Activated gamma-delta T cell treated with anti-CD3 and anti-CD28 coated beads, Interleukin-2, amount 50 U/mL, for 16 hours (primary cell): Measurements from ENCODE around the gene STARD13.

Source experiments
- DNase-seq: peaks from one replicate; pipeline ENCODE4 v3.0.0-alpha.2; 2020; ENCODE audit warnings: low read depth

The STARD13 gene

DNA sequence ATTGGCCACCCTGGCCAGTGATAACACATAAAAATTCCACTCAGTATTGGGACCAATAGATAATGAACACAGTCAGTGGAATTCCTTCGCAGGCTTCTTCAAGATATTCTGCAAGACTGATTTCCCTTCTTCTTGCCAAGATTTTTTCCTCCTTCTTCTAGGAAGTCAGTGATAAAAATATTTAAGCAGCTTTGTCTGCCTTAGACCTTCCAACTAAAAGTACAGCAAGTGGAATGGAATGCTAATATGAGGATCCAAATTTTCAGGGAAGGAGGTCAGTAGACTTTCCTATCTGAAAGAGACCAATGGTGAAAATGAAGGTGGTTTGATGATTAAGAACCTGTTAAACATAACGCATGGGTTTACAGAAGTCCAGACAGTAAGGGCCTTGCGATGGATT is 9.6 kb downstream of the STARD13 start:
- DNase-seq, result no peak

GRCh38 chr13:33274264-33274663 is 11.3 kb downstream of the STARD13 start:
- no peak for DNase-seq

- DNase-seq, result no peak
Observed at GRCh38 chr13:33272531-33273124, 12.9 kb downstream of the STARD13 start.

- DNase-seq, result no peak
Observed at GRCh38 chr13:33271759-33272158, 13.8 kb downstream of the STARD13 start.

- no peak for DNase-seq
Observed at GRCh38 chr13:33270895-33271538, 14.5 kb downstream of the STARD13 start.

DNA sequence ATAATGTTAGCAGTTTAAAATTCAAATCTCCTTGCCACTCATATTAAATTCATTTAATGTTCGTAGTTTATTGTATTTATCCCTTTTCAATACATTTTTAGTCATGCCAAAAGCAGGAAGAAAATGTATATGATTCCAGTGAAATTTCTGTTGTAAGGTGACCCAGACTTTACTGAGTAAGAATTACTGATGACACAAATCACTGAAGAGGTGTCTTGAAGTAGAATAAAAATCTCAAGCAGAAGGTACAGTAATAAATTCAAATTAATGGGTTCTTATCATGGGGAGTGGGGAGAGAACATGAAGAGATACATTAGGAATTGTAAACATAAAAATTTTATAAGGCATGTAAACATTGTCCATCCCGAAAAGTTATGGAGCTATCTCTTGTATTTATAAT is 19.9 kb downstream of the STARD13 start:
- no peak for DNase-seq

- DNase-seq, result no peak
Observed at GRCh38 chr13:33265133-33265532, 20.4 kb downstream of the STARD13 start.

DNA sequence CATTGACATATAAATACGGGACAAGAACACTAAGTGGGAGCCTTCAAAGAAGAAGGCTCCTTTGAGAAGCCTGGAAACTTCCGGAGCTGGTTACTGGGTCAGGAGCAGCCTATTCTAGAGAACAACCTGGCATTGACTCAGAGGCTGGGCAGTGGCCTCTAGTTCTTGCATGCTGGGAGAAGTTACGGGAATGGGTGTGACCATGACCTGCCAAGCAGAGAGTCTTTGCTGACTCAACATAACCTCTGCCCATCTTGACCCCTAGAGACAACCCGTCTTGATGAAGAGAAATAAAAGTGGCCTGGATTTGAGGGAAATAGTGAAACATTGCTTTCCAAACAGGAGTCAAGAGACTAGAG is 21.0 kb downstream of the STARD13 start:
- no peak for DNase-seq

- DNase-seq, result no peak
Observed at GRCh38 chr13:33263976-33264619, 21.5 kb downstream of the STARD13 start.

DNA sequence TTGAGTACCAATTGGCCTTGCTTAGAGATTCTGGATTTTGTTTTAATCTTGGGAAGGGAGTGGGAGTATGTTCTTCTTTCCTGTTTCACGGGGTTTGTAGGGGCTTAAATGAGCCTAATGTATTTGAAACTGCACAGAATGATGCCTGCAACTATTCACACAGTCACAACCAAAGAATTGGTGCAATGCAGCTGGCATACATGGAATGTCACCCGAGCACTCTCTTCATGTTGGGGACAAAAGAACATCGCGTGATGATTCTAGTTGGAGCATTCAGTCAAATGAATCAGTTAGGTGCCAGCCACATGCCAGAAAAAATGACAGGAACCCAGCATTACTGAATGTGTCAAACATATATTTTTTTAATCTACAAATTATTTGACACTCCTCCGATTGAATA is 22.1 kb downstream of the STARD13 start:
- DNase-seq, result no peak

DNA sequence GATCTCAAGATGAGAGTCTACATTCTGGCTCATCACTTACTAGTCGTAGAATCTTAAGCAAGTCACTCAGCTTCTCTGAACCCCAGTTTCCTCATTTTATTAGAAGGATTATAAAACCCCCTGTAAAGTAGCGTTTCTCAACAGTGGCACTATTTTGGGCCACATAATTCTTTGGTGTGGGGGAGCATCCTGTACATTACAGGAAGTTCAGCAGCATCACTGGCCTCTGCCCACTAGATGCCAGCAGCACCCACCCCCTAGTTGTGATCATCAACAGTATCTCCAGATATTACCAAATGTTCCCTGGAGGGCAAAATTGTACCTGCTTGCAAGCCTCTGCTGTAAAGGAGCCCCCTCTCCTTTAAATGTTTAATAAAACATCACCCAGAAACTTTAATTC is 22.6 kb downstream of the STARD13 start:
- DNase-seq, result no peak

- DNase-seq, result no peak
Observed at GRCh38 chr13:33262594-33262993, 23.0 kb downstream of the STARD13 start.

GRCh38 chr13:33262062-33262487 is 23.5 kb downstream of the STARD13 start:
- no peak for DNase-seq

GRCh38 chr13:33261387-33262061 is 24.0 kb downstream of the STARD13 start:
- DNase-seq, result no peak

DNA sequence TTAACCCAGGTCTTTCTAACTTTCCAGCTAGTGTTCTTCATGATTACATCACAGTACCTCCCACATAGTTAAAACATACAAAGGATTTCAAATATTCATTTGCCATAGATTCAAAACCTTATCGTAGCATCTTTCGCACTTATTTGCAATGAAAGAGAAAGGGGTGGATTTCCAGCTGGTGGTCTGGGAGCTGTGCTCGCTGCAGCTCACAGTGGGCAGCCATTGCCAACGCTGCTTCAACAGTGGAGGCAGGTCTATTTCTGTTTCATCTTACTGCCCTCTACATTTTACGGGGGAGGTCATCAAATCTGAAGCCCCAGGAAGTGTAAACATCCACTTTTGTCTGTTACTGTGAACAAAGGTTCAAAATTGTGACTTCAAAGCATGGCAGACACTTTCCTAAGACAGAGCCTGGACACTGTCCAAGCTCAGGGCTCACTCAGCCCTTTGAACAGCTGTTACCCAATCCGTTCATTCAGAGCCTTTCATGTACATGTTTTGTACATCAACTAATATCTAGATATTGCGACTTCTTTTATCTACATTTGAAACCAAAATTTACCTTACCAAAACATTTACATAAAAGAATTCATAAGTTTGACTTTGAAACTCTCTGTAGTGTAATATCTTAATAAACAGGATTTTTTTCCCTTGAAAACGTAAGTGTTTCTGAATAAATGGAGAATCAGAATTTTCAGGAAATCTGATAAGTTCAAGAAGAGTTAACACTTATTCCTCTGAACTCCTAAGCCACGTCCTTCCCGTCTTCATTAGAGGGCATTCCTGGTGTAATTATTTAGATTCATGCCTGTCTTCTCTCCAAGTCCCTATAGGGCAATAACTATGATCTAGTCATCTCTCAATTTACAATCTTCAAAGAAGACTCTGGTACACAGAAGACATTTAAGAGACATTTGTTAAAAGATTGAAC is 25.1 kb downstream of the STARD13 start:
- DNase-seq, result no peak

- DNase-seq, result no peak
Observed at GRCh38 chr13:33259296-33259695, 26.3 kb downstream of the STARD13 start.

- no peak for DNase-seq
Observed at GRCh38 chr13:33258808-33259193, 26.8 kb downstream of the STARD13 start.

DNA sequence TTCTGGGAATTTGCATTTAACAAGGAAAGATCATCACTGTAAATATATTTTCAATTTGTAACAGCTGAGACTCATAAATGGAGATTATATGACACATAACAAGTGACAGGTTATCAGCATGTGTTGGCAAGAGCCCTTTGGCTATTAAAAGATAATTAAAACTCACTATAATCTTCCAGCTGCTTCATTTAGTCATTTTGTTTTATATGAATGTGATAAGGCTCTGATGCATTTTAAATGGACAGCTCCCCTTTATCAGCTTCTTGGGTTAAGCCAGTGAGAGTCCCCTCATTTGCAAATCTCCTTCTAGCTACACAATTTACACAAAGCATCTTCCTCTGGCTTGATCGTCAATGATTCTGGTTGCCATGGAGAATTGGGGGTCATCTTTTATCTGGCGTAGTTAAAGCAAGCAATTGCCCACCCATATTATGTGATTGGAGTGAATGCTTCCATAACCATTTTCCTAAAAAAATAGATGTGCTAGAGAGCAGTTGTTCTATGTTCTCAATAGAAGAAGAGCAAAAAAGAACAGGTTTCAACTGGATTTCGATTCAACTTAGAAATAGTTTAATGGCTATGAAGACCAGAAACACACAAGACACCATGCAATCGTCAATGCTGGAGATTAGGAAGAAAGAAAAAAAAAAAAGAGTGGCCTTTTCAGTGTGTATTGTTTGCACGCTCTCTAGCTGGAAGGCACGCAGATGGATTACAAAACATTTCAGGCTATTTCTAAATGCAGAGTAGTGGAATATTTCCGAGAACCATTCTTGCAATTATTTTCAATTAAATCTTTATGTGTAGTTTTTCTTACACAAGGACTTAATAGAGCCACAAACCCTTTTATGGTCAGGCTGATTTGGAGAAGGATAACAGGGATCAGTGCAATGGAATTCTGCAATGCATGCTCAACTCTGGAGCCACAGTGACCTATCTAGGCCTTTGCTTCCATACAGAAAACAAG is 27.4 kb downstream of the STARD13 start:
- no peak for DNase-seq

DNA sequence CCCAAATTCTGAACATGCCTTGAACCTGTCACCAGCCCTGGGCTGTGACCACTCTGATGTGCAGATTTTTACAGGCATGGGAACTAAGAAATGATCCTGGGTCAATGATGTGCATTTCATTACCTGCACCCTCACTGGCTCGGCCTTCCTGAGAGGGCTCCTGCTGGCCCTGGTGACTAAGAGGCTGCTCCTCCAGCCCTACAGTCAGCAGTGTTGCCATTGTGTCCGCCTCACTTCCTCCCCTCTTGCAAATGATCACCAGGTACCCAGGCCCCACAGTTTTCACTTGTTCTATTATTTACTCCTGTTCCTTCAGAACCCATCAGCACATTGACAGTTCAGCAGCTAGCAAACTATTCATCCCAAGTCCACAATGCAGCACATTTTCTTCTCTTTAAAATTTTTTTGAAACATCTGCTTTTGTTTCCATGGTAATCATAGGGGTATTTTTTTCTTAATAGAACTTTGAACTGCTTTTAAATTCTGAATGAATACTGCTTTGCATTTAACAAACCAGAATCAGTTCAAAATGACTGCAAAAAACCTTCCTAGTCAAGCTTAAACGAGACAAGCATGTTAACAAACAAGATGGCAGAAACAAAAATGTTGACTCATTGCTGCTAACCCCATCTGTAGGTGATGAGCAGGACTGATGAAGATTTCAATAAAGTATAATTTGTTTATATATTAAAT is 29.3 kb downstream of the STARD13 start:
- no peak for DNase-seq

DNA sequence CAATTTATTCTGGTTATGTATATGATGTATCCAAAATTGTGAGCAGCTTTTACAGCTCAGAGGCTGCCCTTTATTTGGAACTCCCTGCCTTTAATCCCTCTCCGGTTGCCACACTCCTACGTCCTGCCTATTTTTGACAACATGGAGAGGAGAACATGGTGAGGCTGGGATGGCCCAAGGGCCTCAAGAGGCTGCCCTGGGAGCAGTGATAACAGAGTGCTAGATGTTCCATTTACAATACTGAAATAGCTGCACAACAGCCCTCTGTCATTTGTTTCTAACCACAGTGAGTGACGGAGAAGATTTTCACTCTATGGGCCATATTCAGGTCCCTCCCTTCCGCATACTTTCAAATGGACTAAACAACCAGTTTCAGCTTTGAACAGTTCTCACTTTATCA is 33.4 kb downstream of the STARD13 start:
- DNase-seq, result no peak
